GM12873 (cell line): ENCODE data around the gene NUP205.

Experiments
- TF ChIP-seq, protein P1 (sequence below): IDR thresholded peaks from 2 replicates; pipeline ENCODE4 v1.5.1; 2012; ENCODE audit warnings: low read depth, mild to moderate bottlenecking, moderate library complexity, low read length, control low read depth; ENCODE audit not compliant: insufficient read depth; ENCODE audit errors: missing control alignments

NUP205 gene

DNA sequence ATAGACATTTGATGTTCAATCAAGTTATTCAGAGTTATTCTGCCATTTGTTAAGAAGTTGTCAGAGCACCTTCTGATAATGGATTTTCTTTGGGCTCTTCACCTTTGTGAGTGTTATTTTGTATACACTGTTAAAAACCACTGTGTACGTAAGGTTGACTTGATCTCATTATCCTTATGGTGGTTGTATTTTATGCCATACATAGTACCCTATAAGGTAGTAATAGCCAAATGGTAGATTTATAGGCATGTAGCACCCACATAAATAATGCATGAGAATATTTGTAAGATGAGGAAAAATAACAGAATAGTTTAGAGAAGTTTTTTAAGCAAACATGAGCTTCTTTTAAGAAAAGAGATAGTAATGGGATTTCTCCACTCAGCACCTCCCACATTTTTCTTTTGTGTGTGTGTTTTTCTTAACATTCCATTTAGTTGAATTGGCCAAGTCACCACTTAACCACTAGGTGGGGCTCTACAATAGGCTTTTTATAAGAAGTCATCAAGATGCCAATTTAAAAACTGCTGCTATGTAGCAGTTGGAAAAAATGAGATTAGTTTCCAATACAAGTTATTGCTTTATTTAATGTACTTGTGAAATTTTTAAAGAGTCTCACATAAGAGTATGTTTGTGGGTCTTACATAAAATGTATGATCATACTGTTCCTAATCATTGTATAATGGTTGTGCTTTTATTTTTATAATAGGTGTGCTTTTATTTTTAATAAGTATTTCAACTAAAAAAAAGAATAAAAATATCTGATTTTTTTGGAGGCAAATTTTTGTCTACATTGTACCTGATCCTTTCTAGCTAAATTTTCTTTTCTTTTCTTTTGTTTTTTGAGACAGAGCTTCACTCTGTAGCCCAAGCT is 63.5 kb downstream of the NUP205 start:
- TF ChIP-seq, protein P1, sequence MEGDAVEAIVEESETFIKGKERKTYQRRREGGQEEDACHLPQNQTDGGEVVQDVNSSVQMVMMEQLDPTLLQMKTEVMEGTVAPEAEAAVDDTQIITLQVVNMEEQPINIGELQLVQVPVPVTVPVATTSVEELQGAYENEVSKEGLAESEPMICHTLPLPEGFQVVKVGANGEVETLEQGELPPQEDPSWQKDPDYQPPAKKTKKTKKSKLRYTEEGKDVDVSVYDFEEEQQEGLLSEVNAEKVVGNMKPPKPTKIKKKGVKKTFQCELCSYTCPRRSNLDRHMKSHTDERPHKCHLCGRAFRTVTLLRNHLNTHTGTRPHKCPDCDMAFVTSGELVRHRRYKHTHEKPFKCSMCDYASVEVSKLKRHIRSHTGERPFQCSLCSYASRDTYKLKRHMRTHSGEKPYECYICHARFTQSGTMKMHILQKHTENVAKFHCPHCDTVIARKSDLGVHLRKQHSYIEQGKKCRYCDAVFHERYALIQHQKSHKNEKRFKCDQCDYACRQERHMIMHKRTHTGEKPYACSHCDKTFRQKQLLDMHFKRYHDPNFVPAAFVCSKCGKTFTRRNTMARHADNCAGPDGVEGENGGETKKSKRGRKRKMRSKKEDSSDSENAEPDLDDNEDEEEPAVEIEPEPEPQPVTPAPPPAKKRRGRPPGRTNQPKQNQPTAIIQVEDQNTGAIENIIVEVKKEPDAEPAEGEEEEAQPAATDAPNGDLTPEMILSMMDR = peak; percentile 72

DNA sequence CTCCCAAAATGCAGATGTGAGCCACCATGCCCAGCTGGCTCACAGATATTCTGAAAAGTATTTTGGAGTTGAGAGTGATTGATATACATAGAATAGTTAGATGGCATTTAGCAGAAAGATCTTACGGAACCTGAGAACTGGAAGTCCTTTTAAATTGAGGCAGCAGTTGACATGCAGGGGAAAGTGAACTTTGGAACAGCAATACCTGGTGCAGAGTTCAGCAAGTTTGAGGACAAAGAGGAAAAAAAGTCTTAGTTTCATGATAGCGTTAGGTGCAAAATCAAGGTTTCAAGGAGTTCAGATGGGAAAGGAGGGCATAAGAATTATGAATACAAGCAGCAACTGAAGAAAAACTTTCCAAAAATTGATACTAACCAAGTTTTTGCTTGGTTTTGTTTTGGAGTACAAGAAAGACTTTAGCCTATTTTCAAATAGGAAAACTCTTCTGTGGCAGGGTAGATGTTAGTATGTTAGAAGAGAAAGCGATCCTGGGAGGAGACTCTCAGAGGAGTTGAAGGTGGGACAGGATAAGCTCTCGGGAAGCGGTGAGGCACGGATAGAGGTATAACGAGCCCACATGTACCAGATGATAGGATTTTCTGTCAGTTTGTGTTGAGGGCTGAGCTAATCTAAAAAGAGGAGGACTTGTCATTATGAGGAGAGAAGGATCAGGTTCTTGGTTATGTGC is 76.6 kb downstream of the NUP205 start:
- TF ChIP-seq, protein P1 = no peak

DNA sequence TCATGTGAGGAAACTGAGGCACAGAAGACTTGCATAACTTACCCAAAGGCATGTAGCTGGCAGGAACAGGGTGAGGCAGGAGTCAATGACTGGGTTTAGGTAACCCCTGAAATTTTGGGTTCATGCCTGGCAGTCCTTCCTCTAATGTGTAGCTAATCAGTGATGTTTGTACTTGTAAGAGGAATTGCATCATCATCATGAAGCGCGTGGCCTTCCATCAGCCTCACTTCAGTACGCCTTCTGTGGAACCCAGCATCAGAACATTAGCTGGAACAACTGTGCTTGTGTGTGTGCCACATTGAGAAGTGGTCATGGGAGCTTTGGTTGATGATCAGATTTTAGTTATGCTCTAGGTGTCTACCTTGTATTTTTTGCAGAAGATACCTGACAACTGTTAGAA is 86.4 kb downstream of the NUP205 start:
- TF ChIP-seq, protein P1 = no peak

DNA sequence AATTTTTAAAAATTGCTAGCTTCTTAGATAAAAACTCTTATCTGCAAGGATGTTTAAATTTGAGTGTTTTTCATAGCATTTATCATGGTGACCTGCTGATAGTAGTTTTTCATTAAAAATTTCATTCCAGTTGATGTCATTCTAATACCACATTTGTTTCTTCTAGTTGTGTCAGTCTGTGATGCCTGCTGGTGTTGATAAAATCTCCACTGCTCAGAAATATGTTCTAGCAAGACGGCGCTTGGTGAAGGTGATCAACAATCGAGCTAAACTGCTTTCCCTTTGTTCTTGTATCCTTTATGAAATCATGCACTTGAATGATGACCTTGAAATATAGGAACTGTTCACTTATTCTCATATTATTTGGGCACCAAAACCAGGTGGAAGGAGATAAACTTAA is 87.0 kb downstream of the NUP205 start:
- TF ChIP-seq, protein P1 = no peak

DNA sequence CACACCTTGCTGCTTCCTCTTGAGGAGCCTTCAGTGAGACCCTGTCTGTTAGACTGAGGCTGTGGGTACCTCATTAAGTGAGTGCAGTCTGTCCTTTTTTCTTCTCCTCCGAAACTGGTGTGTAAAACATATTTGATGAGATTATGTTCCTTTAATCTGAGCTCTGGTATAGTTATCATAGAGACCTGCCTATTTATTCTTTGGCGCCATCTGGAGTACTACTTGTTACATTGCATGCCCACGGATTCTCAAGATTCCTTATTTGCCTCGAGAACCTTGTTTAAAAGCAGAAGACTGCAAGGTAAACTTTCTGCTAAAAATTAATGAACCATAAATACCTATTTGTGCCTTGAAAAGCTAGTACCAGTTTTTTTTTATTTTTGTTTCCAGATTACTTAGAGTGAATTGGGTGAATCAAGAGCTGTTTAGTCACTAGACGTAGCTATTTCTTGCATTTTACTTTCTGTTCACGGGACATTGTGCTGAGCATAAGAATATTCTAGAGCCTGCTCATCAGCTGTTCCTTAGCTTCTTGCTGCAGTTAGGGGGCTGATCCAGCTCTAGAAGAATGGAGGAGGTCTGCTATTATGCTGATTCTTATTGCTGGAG is 87.7 kb downstream of the NUP205 start:
- TF ChIP-seq, protein P1 = peak; percentile 63

DNA sequence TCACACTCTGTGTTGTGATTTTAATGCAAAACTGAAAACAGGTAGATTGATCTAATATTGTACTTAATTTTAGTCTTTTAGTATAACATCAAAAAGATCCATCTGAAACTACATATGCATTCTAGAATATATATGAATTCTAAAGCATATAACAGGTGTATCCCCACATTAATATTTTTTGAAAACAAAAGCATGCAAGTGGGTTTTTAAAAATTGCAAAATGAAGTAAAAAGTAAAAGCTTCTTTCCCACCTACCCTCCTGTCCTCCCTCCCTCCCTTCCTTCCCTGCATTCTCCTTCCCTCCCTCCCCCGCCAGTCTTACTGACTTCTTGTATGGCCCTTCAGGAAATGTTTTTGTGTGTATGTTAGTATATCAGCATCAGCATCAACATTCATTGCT is 90.0 kb downstream of the NUP205 start:
- TF ChIP-seq, protein P1 = no peak

DNA sequence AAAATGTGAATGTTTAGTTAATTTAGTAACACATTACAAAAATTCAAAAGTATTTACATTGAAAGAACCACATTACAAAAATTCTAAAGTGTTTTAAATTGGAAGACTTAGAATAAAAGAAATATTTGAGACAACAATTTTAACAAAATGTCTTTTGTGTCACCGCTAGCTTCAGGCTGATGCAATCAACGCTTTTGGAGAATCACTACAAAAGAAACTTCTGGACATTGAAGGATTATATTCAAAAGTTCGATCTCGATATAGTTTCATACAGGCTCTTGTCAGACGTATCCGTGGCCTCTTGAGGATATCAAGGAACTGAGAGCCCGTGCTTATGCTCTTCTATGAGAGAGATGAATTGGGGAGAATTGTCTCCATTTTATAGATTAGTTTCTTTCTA is 90.5 kb downstream of the NUP205 start:
- TF ChIP-seq, protein P1 = no peak
